Large intestine (tissue), 3 donors: ENCODE data around the gene CCL3. TPM values are rescaled to one million over a fixed set of nuclear protein-coding genes. Genes with fewer than 3 reads are reported as not detected.
"Not testable (repeated sequence)": the region's sequence is repeated elsewhere in the genome, so short reads cannot be mapped to it uniquely, and the experiment has no call there.

Experiments
- DNase-seq, 2 donors: peaks; one replicate each; pipeline versions ENCODE4 v3.0.0 to v3.0.0-alpha.2; 2013
- H3K27ac ChIP-seq: one replicate; pipeline ENCODE4 v1.5.1; 2013; ENCODE audit warnings: low read length
- H3K27me3 ChIP-seq: 2 replicates; pipeline ENCODE4 v1.6.1; 2013; ENCODE audit warnings: low read length; ENCODE audit not compliant: control insufficient read depth, insufficient read depth
- H3K36me3 ChIP-seq: 2 replicates; pipeline ENCODE4 v1.6.1; 2013; ENCODE audit warnings: low read length; ENCODE audit not compliant: control insufficient read depth, insufficient read depth
- H3K4me1 ChIP-seq: one replicate; pipeline ENCODE4 v1.6.1; 2013; ENCODE audit warnings: low read length; ENCODE audit not compliant: control insufficient read depth, insufficient read depth
- H3K4me3 ChIP-seq: one replicate; pipeline ENCODE4 v1.5.1; 2013; ENCODE audit warnings: low read length
- H3K9me3 ChIP-seq: one replicate; pipeline ENCODE4 v1.6.1; 2013; ENCODE audit warnings: mild to moderate bottlenecking, low read depth, low read length, moderate library complexity; ENCODE audit not compliant: control insufficient read depth
- WGBS: methylation state at CpG from one replicate; pipeline ENCODE4 v1.1.5; 2013; ENCODE audit warnings: low lambda C conversion rate; ENCODE audit not compliant: insufficient coverage; 5-methylcytosine and 5-hydroxymethylcytosine counted together
- polyA plus RNA-seq: library from polyadenylated mRNA; unstranded; fragments of 120-200 nt; gene quantifications from one replicate; pipeline ENCODE4 v1.2.1, GENCODE V29; 2013

The CCL3 gene
- polyA plus RNA-seq, 1 donor = 11.7 TPM

DNA sequence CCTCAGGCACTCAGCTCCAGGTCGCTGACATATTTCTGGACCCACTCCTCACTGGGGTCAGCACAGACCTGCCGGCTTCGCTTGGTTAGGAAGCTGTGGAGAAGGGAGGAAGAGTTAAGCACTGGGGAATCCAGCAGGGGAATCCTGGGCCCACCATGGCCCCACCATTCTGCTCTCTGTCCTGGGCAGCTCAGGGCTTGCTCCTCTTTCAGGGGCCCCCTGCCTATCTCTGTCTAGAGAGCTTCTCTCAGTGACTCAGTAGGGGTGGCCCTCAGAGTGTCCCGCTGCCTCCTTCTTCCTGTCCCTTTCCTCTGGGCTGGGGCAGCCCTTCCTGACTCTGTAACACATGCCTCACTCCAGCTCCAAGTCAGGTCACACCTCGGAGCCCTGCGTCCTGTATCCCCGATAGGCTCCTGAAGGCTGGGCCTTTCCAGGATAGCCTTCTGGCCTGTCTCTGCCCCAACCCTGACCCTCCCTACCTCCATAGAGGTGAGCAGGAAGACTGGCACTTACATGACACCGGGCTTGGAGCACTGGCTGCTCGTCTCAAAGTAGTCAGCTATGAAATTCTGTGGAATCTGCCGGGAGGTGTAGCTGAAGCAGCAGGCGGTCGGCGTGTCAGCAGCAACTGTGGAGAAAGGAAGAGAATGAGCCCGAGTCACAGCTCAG, 1.1 kb downstream of the CCL3 start:
- DNase-seq = no peak
- Histone ChIP-seq H3K27me3 (no peaks in the 10 kb centered on the region), H3K4me3 (no peak overlapping the region), H3K4me1 (peaks cover 2% of the 10 kb centered on the region), H3K9me3 (no peaks in the 10 kb centered on the region), H3K27ac (no peak overlapping the region), H3K36me3 (no peaks in the 10 kb centered on the region)
- WGBS = no CpG with 5 or more reads among the region's 14 CpGs

DNA sequence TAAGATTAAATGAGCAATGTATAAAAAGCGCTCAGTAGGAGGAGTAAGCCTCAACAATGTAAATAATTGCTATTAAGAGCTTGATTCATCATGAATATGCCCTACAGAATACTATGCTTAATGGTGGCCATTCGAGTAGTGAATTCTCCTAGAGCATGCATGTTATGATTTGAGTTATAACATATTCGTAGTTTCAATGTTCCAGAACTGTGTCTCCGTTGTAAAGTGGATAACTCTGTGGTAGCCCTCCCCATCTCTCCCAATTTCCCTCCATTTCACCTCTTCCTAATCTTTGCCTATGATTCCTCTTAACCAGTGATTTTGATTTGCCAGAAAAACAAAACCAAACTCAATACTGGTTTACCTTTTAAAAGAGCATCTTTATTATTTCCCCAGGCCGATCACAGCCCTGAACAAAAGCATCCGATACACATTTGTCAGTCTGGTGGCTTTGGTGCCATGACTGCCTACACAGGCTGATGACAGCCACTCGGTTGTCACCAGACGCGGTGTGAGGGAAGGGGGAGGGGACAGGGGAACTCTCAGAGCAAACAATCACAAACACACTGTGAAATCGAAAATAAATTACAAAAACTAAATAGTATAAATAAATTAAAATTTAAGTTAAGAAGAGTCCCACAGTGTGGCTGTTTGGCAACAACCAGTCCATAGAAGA, 1.9 kb downstream of the CCL3 start:
- H3K9me3 ChIP-seq, H3K4me3 ChIP-seq: not testable (repeated sequence)

DNA sequence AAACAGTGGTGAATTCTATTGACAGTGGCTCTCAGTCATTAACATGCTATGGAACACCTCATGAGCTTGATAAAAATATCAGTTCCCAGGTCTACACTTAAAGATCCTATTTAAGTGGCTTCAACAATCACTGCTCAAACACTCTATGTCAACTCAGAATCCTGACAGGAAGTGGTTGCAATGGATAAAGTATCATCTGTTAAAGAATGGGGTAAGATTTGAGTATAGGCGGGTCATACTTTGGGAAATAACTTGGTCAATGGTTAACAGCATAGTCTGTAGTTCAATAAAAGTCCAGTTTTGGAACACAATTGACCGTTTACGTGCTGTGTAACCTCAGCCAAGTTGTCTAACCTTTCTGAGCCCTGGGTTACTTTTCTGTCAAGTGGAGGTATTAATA, 2.5 kb downstream of the CCL3 start:
- H3K27me3 ChIP-seq, H3K36me3 ChIP-seq, H3K4me3 ChIP-seq, H3K27ac ChIP-seq, H3K4me1 ChIP-seq, H3K9me3 ChIP-seq, DNase-seq: not testable (repeated sequence)
- WGBS = no CpG with 5 or more reads among the region's 3 CpGs

More for the DNA sequence above, 1.9 kb downstream of the CCL3 start:
- WGBS = no CpG with 5 or more reads among the region's 10 CpGs
- H3K4me1 ChIP-seq, H3K27me3 ChIP-seq, H3K36me3 ChIP-seq, DNase-seq, H3K27ac ChIP-seq: not testable (repeated sequence)

DNA sequence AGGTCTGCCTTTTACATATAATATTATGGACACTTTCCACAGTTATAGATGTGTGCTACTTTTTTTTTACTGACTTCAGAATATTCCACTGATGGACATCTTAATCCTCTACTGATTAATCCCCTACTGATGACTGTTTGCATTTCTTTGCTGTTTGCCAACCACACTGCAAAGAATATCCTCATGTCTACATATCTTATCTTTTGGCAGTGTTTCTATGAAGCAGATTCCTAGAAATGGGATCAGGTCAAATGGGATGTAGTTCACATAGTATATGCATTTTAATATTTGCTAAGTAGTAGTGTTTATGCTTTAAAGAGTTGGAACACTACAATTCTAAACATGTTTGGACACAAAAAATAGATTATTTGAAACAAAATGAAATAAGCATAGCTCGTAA, 3.2 kb downstream of the CCL3 start:
- DNase-seq = no peak

DNA sequence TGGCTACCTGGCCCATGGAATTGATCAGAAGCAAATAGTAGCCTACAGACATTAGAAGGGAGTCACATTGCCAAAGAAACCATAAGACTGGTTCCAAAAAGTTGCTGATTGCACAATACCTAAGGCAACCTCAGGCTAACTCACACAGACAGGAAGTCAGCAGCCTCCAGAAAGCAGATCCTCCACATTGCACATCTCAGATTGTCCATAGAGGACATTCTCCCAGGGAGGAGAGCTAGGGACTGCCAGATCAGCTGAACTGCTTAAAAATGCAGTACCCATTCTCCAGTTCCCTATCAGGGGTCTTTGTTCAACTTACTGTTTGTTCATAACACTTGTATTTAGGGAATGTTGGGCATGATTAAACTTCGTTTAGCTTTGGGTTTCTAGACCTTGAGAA, 4.2 kb downstream of the CCL3 start:
- no peak overlapping the region for H3K4me3 ChIP-seq
- H3K27ac ChIP-seq = no peak overlapping the region
- H3K4me1 ChIP-seq = peaks cover 5% of the 10 kb centered on the region
- DNase-seq = no peak
- H3K27me3 ChIP-seq = no peaks in the 10 kb centered on the region
- H3K9me3 ChIP-seq = no peaks in the 10 kb centered on the region
- 60% methylated on average over 1 of the region's 1 CpG for WGBS
- H3K36me3 ChIP-seq = no peaks in the 10 kb centered on the region

More for the DNA sequence above, 3.2 kb downstream of the CCL3 start:
- H3K27me3 ChIP-seq = no peaks in the 10 kb centered on the region
- H3K4me1 ChIP-seq = peaks cover 5% of the 10 kb centered on the region
- no peaks in the 10 kb centered on the region for H3K9me3 ChIP-seq
- no peak overlapping the region for H3K4me3 ChIP-seq
- no CpG with 5 or more reads among the region's 1 CpG for whole genome bisulfite sequencing
- no peak overlapping the region for H3K27ac ChIP-seq
- no peaks in the 10 kb centered on the region for H3K36me3 ChIP-seq

DNA sequence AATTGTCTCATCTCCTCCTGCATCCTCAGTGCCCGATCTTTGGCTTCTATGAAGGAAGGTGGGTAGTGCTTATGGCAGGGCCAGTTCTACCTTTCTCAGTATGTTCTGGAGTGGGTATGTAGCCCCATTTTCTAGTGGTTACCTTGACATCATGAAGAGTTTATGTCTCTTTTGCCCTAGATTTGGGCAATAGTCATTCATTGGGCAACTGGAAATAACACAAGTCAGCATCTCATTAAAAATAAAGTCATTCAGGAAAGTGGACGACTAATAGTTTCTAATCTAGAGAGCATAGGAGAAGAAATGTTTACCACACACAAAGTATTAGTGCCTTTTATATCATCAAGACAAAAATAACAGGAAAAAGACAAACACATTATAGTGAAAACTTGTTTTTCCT, 6.3 kb downstream of the CCL3 start:
- H3K4me1 ChIP-seq, H3K36me3 ChIP-seq, H3K9me3 ChIP-seq, H3K27me3 ChIP-seq, H3K4me3 ChIP-seq, H3K27ac ChIP-seq, DNase-seq: not testable (repeated sequence)
- no CpG with 5 or more reads among the region's 2 CpGs for WGBS

DNA sequence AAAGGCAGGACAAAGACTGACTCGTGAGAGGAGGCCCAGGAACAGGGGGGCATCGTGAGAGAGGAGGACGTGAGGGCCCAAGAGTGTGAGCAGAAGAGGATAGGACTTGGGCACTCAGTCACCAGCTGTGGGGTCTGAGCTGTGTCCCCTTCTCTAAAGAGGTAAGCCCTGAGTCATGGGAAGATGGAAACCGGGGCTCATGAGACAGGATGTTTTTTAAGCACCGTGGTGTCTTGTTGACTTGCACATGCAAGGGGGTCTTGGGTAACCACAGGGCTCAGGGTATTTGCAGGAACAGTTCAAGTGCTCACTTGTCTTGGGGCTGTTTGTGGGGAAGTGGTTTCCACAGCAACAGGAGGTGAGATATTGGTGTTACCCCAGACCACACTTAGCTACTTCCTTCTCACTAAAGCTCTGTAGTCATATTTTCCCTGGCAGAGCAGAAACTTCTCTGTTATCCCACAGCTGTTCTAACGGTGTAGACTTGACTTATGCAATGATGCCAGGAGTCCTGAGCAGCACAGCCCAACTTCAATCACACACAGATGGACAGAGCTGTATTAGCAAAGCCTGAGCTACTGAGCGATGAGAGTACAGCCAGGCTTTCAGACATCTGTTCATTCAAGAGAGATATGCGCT, 7.3 kb downstream of the CCL3 start:
- not testable (repeated sequence) for H3K27ac ChIP-seq, H3K27me3 ChIP-seq, H3K4me1 ChIP-seq, H3K36me3 ChIP-seq, H3K4me3 ChIP-seq, H3K9me3 ChIP-seq
- WGBS = 100% methylated on average over 2 of the region's 8 CpGs
- peak in 1 of 2 donors; percentile 22 for DNase-seq

DNA sequence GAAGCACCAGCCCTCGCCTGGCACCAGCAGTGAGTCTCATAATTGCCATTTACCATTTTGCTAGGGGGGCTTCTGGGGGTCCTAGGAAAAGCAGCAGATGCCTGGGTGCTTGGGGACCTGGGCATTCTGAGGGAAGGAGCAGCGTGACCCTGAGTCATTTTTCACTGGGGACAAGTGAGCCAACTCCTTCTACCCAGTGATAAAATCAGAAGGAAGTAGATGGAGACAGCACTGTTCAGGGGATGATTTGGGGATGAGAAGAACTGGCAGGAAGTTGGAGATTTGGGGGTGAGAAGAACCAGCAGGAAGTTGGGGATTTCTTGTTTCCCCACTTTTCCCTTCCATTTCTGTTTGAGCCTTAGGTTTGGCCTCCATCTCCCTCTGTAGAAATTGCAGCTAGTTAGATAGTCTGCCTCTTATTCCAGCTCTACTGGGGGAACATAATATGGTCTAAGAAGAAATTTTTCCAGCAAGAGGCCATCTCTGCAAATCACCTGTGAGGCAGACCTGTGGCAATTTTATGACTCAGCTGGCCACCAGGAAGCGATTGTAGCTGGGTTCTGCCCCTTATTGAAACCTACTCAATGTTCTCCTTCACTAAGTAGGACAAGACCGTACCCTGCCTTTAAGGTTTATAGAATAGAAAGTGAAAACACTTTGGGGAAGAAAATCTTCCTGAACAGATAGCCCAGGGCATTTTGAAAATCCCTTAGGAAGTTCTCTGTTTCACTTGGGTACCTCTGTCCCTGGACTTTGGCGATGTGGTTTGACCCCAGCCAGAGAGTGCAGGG, 8.1 kb downstream of the CCL3 start:
- DNase-seq, H3K27me3 ChIP-seq: not testable (repeated sequence)
- WGBS = no CpG with 5 or more reads among the region's 5 CpGs

DNA sequence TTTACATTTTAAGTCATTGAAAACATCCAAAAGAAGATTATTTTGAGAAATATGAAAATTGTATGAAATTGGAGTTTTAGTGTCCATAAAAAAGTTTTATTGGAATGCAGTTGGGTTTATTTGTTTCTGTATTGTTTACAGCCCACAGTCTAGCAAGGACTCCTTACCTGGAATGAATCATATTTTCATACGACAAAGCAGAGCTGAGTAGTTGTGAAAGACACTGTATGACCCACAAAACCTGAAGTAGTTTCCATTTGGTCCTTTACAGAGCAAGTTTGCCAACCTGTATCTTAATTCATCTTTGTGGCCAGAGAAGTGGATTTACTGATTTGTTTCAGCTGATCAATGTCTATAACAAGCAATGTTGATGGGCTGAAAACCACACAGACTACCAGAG, 15.6 kb downstream of the CCL3 start:
- DNase-seq = no peak

More for the DNA sequence above, 8.1 kb downstream of the CCL3 start:
- H3K27ac ChIP-seq, H3K36me3 ChIP-seq, H3K4me3 ChIP-seq, H3K9me3 ChIP-seq, H3K4me1 ChIP-seq: not testable (repeated sequence)

DNA sequence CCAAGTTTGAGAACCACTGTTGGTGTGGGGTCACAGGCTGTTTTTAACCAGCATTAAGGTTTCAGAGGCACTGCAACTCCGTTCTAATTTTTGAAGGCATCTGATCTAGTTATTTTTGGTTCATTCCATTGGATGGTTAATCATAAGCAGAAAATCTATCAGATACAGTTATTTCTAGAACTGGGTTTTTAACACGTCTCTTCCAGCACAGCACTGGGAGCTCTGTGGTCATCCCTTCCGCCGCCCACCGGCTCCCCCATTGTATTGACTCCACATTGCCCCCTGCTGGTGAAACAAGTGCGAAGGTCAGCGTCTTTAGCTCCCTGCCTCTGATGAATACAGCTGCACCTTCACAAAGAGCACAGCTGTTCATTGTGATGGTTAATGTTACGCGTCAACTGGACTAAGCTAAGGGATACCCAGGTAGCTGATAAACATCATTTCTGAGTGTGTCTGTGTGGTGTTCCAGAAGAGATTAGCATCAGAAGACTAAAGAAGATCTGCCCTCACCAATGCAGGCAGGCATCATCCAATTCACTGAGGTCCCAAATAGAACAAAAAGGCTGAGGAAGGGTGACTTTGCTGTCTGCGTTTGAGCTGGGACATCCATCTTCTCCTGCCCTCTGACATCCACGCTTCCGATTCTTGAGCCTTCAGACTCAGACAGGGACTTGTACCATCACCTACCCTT, 17.4 kb downstream of the CCL3 start:
- WGBS = no CpG with 5 or more reads among the region's 12 CpGs
- peak in 1 of 2 donors; percentile 43 for DNase-seq

More for the DNA sequence above, 15.6 kb downstream of the CCL3 start:
- Histone ChIP-seq H3K4me1 (no peaks in the 10 kb centered on the region), H3K36me3 (no peaks in the 10 kb centered on the region), H3K4me3 (no peak overlapping the region), H3K27ac (no peak overlapping the region), H3K27me3 (no peaks in the 10 kb centered on the region), H3K9me3 (no peaks in the 10 kb centered on the region)
- WGBS = no CpG with 5 or more reads among the region's 1 CpG

More for the DNA sequence above, 17.4 kb downstream of the CCL3 start:
- H3K27ac ChIP-seq = no peak overlapping the region
- no peaks in the 10 kb centered on the region for H3K27me3 ChIP-seq
- no peak overlapping the region for H3K4me3 ChIP-seq
- H3K36me3 ChIP-seq = no peaks in the 10 kb centered on the region
- no peaks in the 10 kb centered on the region for H3K4me1 ChIP-seq
- no peaks in the 10 kb centered on the region for H3K9me3 ChIP-seq
